H9 (cell line): ENCODE results near the gene LCNL1. TPM values are rescaled to one million over a fixed set of nuclear protein-coding genes. Genes with fewer than 3 reads are reported as not detected.

Experiments used
- DNase-seq: peaks from one replicate; pipeline ENCODE4 v3.0.0-alpha.2; 2017
- H2AFZ ChIP-seq: one replicate; pipeline ENCODE4 v1.6.1; 2013; ENCODE audit warnings: mild to moderate bottlenecking, low read length, control low read depth, moderate library complexity
- H2AK5ac ChIP-seq: 2 replicates; pipeline ENCODE4 v1.6.1; 2013; ENCODE audit warnings: low read length, control low read depth, mixed read lengths; ENCODE audit not compliant: insufficient read length
- H2BK120ac ChIP-seq: one replicate; pipeline ENCODE4 v1.6.1; 2013; ENCODE audit warnings: low read depth, mild to moderate bottlenecking, low read length, control low read depth, inconsistent platforms; ENCODE audit not compliant: poor library complexity, severe bottlenecking
- H2BK12ac ChIP-seq: 2 replicates; pipeline ENCODE4 v1.6.1; 2013; ENCODE audit warnings: low read length, control low read depth, mixed read lengths, low read depth; ENCODE audit not compliant: insufficient read length
- H2BK15ac ChIP-seq: 2 replicates; pipeline ENCODE4 v1.6.1; 2013; ENCODE audit warnings: low read depth, low read length, control low read depth
- H2BK20ac ChIP-seq: one replicate; pipeline ENCODE4 v1.6.1; 2013; ENCODE audit warnings: low read depth, mild to moderate bottlenecking, low read length, control low read depth, inconsistent platforms; ENCODE audit not compliant: poor library complexity, severe bottlenecking
- H2BK5ac ChIP-seq: 2 replicates; pipeline ENCODE4 v1.6.1; 2013; ENCODE audit warnings: low read length, control low read depth, mixed read lengths; ENCODE audit not compliant: insufficient read length
- H3K14ac ChIP-seq: 2 replicates; pipeline ENCODE4 v1.6.1; 2013; ENCODE audit warnings: low read length, control low read depth; ENCODE audit not compliant: insufficient read depth
- H3K18ac ChIP-seq: 2 replicates; pipeline ENCODE4 v1.6.1; 2013; ENCODE audit warnings: low read depth, mild to moderate bottlenecking, mixed read lengths, low read length, control low read depth; ENCODE audit not compliant: insufficient read length
- H3K23ac ChIP-seq: 2 replicates; pipeline ENCODE4 v1.6.1; 2013; ENCODE audit warnings: low read length, control low read depth, mixed read lengths, low read depth; ENCODE audit not compliant: insufficient read length
- H3K23me2 ChIP-seq: 2 replicates; pipeline ENCODE4 v1.6.1; 2013; ENCODE audit warnings: low read depth, mild to moderate bottlenecking, mixed read lengths, low read length, control low read depth; ENCODE audit not compliant: insufficient read length, poor library complexity, severe bottlenecking
- H3K27ac ChIP-seq: 2 replicates; pipeline ENCODE4 v1.5.1; 2013; ENCODE audit warnings: low read length, control low read depth, mixed read lengths, low read depth; ENCODE audit not compliant: insufficient read length
- H3K27me3 ChIP-seq: 2 replicates; pipeline ENCODE4 v1.6.1; 2013; ENCODE audit warnings: low read length, control low read depth, inconsistent platforms; ENCODE audit not compliant: insufficient read depth
- H3K4ac ChIP-seq: 2 replicates; pipeline ENCODE4 v1.6.1; 2013; ENCODE audit warnings: low read depth, mild to moderate bottlenecking, control low read depth, inconsistent platforms, low read length, moderate library complexity
- H3K4me1 ChIP-seq: 2 replicates; pipeline ENCODE4 v1.6.1; 2013; ENCODE audit warnings: low read length, control low read depth, inconsistent platforms; ENCODE audit not compliant: insufficient read depth
- H3K4me2 ChIP-seq: 2 replicates; pipeline ENCODE4 v1.6.1; 2013; ENCODE audit warnings: low read length, control low read depth, mixed read lengths; ENCODE audit not compliant: insufficient read length, insufficient read depth
- H3K56ac ChIP-seq: 2 replicates; pipeline ENCODE4 v1.6.1; 2013; ENCODE audit warnings: low read depth, mild to moderate bottlenecking, mixed read lengths, low read length, control low read depth; ENCODE audit not compliant: insufficient read length
- H3K79me1 ChIP-seq: 2 replicates; pipeline ENCODE4 v1.6.1; 2013; ENCODE audit warnings: low read depth, mild to moderate bottlenecking, moderate library complexity, low read length, control low read depth, inconsistent platforms; ENCODE audit not compliant: insufficient read depth, poor library complexity, severe bottlenecking
- H3K79me2 ChIP-seq: 2 replicates; pipeline ENCODE4 v1.6.1; 2013; ENCODE audit warnings: low read length, control low read depth, inconsistent platforms; ENCODE audit not compliant: insufficient read depth
- H3K9ac ChIP-seq: 2 replicates; pipeline ENCODE4 v1.6.1; 2013; ENCODE audit warnings: low read length, control low read depth, mixed read lengths; ENCODE audit not compliant: insufficient read length; ENCODE audit errors: extremely low read depth
- H3K9me3 ChIP-seq: one replicate; pipeline ENCODE4 v1.6.1; 2013; ENCODE audit warnings: low read depth, low read length, inconsistent platforms; ENCODE audit not compliant: control insufficient read depth
- H3T11ph ChIP-seq: one replicate; pipeline ENCODE4 v1.6.1; 2013; ENCODE audit warnings: mild to moderate bottlenecking, low read length, control low read depth, inconsistent platforms
- H4K20me1 ChIP-seq: one replicate; pipeline ENCODE4 v1.6.1; 2013; ENCODE audit not compliant: control insufficient read depth, insufficient read length, insufficient read depth
- H4K5ac ChIP-seq: 2 replicates; pipeline ENCODE4 v1.6.1; 2013; ENCODE audit warnings: low read depth, mild to moderate bottlenecking, mixed read lengths, low read length, control low read depth; ENCODE audit not compliant: insufficient read length
- H4K8ac ChIP-seq: replicated peaks from 2 replicates; pipeline ENCODE4 v1.6.1; 2013; ENCODE audit warnings: low read length, control low read depth, mixed read lengths, low read depth; ENCODE audit not compliant: insufficient read length
- H4K91ac ChIP-seq: 2 replicates; pipeline ENCODE4 v1.6.1; 2013; ENCODE audit warnings: low read depth, mild to moderate bottlenecking, moderate library complexity, mixed read lengths, low read length, control low read depth; ENCODE audit not compliant: insufficient read length
- H3K27ac Mint-ChIP-seq, 3 experiments: 2 replicates in 2 of 3; 3 replicates in 1 of 3; pipeline ENCODE4 v1.8.0; 2020 to 2021; ENCODE audit warnings: mixed read lengths in 3 of 3, mild to moderate bottlenecking in 1 of 3, moderate library complexity in 1 of 3
- H3K27me3 Mint-ChIP-seq: 2 replicates; pipeline ENCODE4 v1.8.0; 2021; ENCODE audit warnings: low read depth, mild to moderate bottlenecking, moderate library complexity, mixed read lengths
- H3K36me3 Mint-ChIP-seq, 3 experiments: 2 replicates in 2 of 3; 3 replicates in 1 of 3; pipeline ENCODE4 v1.8.0; 2020 to 2021; ENCODE audit warnings: low read depth in 3 of 3, mixed read lengths in 3 of 3; ENCODE audit not compliant: insufficient read depth in 1 of 3
- H3K4me1 Mint-ChIP-seq, 2 experiments: 2 replicates each; pipeline ENCODE4 v1.8.0; 2020; ENCODE audit warnings: mixed read lengths in 2 of 2
- H3K4me3 Mint-ChIP-seq, 2 experiments: 2 replicates in 1 of 2; 3 replicates in 1 of 2; pipeline ENCODE4 v1.8.0; 2020 to 2021; ENCODE audit warnings: mild to moderate bottlenecking in 2 of 2, mixed read lengths in 2 of 2, moderate library complexity in 1 of 2
- H3K9me3 Mint-ChIP-seq, 2 experiments: 2 replicates in 1 of 2; 3 replicates in 1 of 2; pipeline ENCODE4 v1.8.0; 2020; ENCODE audit warnings: mild to moderate bottlenecking in 2 of 2, mixed read lengths in 2 of 2, moderate library complexity in 1 of 2
- CTCF ChIP-seq: fragments of 200-600 bp; sonication (generic); conservative IDR thresholded peaks from 3 replicates; pipeline ENCODE4 v1.8.0; 2021; ENCODE audit warnings: antibody characterized with exemption, mild to moderate bottlenecking
- WGBS: extraction: QIAGEN DNeasy Blood & Tissue Kit; methylation state at CpG from one replicate; pipeline ENCODE4 v1.1.7; 2013; ENCODE audit warnings: missing lambda C conversion rate, low lambda C conversion rate, mixed read lengths; ENCODE audit not compliant: insufficient read length; ENCODE audit errors: extremely low coverage; 5-methylcytosine and 5-hydroxymethylcytosine counted together
- total RNA-seq: library from RNA; stranded (reverse); gene quantifications from 2 replicates; pipeline ENCODE4 v1.2.1, GENCODE V29; 2021

Gene LCNL1
- total RNA-seq, 1 experiment from 2014 or later = 0.20 TPM

GRCh38 chr9:137009938-137010732 lies 27.3 kb downstream of the LCNL1 start:
- no peak overlapping the region for H3K18ac ChIP-seq
- no peak overlapping the region for H3K4me3 Mint-ChIP-seq
- no peak overlapping the region for H3K56ac ChIP-seq
- H4K91ac ChIP-seq = no peak overlapping the region
- no peak overlapping the region for H3K4ac ChIP-seq
- no peaks in the 10 kb centered on the region for H3K4me1 ChIP-seq
- H2BK15ac ChIP-seq = no peak overlapping the region
- H3K9me3 Mint-ChIP-seq = peaks cover 10 to 12% of the 10 kb centered on the region in 2 experiments
- no peak overlapping the region for H3K14ac ChIP-seq
- no peak overlapping the region for H3K27ac Mint-ChIP-seq
- no peak overlapping the region for H3K9ac ChIP-seq
- H3K36me3 Mint-ChIP-seq = peaks cover 0 to 4% (median 0%) of the 10 kb centered on the region in 3 experiments; a peak in 3 of 7 replicates
- H3K23me2 ChIP-seq = no peaks in the 10 kb centered on the region
- H3K4me1 Mint-ChIP-seq = no peaks in the 10 kb centered on the region
- TF ChIP-seq CTCF = no peak
- H4K20me1 ChIP-seq = peaks cover 2% of the 10 kb centered on the region
- DNase-seq = no peak
- no peak overlapping the region for H2BK5ac ChIP-seq
- H3K27ac ChIP-seq = no peak overlapping the region
- H3K27me3 Mint-ChIP-seq = no peaks in the 10 kb centered on the region; the same call in 1 of the 2 replicates
- H4K8ac ChIP-seq = no peak overlapping the region
- H3K79me1 ChIP-seq = no peaks in the 10 kb centered on the region
- no peak overlapping the region for H3K4me2 ChIP-seq
- no peaks in the 10 kb centered on the region for H3K9me3 ChIP-seq
- no peaks in the 10 kb centered on the region for H3K79me2 ChIP-seq
- no peak overlapping the region for H3T11ph ChIP-seq
- H2BK20ac ChIP-seq = no peak overlapping the region
- no peak overlapping the region for H4K5ac ChIP-seq
- no peak overlapping the region for H2AK5ac ChIP-seq
- no peak overlapping the region for H2AFZ ChIP-seq
- no peak overlapping the region for H3K23ac ChIP-seq
- H2BK120ac ChIP-seq = no peak overlapping the region
- no peak overlapping the region for H2BK12ac ChIP-seq
- WGBS = no CpG with 5 or more reads among the region's 49 CpGs
- H3K27me3 ChIP-seq = no peaks in the 10 kb centered on the region
